ENCODE measurements around the gene RFX1. TPM values are rescaled to one million over a fixed set of nuclear protein-coding genes. Genes with fewer than 3 reads are reported as not detected.

Gene RFX1
- total RNA-seq, 1 donor from 2014 or later, result 19.9 TPM

DNA sequence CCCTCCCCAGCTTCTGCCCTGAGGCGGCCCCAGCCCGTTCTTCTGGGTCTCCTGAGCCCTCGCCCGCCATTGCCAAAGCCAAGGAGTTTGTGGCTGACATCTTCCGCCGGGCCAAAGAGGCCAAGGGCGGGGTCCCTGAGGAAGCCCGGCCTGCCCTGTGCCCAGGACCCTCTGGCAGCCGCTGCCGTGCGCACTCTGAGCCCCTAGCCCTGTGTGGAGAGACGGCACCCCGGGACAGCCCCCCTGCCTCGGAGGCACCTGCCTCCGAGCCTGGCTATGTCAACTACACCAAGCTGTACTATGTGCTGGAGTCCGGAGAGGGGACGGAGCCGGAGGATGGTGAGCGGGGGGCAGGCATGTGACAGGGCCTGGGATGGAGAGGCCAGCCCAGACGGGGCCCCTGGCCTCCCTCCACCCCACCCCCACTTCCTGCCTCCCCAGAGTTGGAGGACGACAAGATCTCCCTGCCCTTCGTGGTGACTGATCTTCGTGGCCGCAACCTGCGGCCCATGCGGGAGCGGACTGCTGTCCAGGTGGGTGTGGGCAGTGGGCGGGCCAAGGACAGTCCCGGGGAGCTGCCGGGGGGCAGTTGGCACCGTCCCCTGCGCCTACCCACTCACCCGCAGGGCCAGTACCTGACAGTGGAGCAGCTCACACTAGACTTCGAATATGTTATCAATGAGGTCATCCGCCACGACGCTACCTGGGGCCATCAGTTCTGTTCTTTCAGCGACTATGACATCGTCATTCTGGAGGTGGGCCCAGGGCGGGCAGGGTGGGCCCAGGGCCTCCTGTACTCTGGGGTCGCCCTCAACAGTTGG is 46.8 kb downstream of the RFX1 start:
- Mint-ChIP-seq H3K4me1 (peaks cover 5% of the 10 kb centered on the region), H3K36me3 (ENCODE audit: low read depth) (peaks cover 5% of the 10 kb centered on the region), H3K9me3 (no peaks in the 10 kb centered on the region), H3K4me3 (peak overlapping the region; percentile 51), H3K27ac (ENCODE audit: unreplicated experiment) (no peak overlapping the region), H3K27me3 (ENCODE audit: low read depth) (peaks cover 3% of the 10 kb centered on the region)
- TF ChIP-seq, protein P1, sequence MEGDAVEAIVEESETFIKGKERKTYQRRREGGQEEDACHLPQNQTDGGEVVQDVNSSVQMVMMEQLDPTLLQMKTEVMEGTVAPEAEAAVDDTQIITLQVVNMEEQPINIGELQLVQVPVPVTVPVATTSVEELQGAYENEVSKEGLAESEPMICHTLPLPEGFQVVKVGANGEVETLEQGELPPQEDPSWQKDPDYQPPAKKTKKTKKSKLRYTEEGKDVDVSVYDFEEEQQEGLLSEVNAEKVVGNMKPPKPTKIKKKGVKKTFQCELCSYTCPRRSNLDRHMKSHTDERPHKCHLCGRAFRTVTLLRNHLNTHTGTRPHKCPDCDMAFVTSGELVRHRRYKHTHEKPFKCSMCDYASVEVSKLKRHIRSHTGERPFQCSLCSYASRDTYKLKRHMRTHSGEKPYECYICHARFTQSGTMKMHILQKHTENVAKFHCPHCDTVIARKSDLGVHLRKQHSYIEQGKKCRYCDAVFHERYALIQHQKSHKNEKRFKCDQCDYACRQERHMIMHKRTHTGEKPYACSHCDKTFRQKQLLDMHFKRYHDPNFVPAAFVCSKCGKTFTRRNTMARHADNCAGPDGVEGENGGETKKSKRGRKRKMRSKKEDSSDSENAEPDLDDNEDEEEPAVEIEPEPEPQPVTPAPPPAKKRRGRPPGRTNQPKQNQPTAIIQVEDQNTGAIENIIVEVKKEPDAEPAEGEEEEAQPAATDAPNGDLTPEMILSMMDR (conservative IDR thresholded peaks at IDR 0.05), result no peak
- DNase-seq (ENCODE audit: low read depth, low spot score), result no peak

DNA sequence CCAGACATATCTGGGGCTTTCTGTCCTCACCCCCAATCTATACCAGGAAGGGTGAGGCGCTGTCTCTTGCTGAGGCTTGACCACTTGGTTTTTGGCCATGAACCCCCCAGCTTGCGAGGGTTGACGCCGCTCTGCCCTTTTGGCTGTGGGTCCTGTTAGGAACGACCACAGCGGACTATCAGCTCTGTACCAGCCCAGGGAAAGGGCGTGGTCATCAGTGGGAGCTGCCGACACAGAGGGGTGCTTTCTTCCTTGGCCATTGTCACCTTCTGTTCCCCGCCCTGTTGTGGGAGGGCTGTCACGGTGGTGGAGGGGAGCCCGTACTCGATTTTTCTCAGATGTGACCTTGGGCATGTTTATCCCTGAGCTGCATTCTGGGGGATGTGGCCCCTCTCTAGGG is 48.1 kb downstream of the RFX1 start:
- TF ChIP-seq, protein P1 (conservative IDR thresholded peaks at IDR 0.05), result no peak

DNA sequence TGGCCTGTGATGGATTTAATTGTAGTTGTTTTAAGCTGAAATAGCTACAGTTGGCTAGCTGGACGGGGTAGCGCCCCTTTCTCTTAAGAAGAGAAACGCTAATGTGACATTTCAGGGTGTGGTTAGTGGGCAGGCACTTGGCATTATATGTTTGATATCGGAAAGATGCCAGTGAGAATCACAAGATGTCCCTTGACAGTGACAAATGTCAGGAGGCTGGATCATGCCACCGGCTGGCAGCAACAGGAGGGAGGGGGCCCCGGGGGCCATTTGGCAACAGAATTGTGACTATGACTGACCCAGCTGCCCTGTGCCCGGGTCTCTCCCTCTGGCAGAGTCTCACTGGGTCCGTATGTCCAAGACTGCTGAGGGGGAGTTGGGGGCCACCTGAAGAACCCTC is 49.1 kb downstream of the RFX1 start:
- TF ChIP-seq, protein P1 (conservative IDR thresholded peaks at IDR 0.05), result no peak
- H3K27ac Mint-ChIP-seq (ENCODE audit: unreplicated experiment), result peak overlapping the region; percentile 84
- DNase-seq (ENCODE audit: low read depth, low spot score), result no peak
- H3K4me3 Mint-ChIP-seq, result peak overlapping the region; percentile 44
- H3K27me3 Mint-ChIP-seq (ENCODE audit: low read depth), result peaks cover 3% of the 10 kb centered on the region
- peaks cover 5% of the 10 kb centered on the region for H3K36me3 Mint-ChIP-seq (ENCODE audit: low read depth)
- peaks cover 15% of the 10 kb centered on the region for H3K4me1 Mint-ChIP-seq
- H3K9me3 Mint-ChIP-seq, result no peaks in the 10 kb centered on the region

More for the DNA sequence above, 48.1 kb downstream of the RFX1 start:
- H3K9me3 Mint-ChIP-seq, result no peaks in the 10 kb centered on the region
- peak overlapping the region; percentile 31 for H3K4me3 Mint-ChIP-seq
- H3K27me3 Mint-ChIP-seq (ENCODE audit: low read depth), result peaks cover 3% of the 10 kb centered on the region
- H3K36me3 Mint-ChIP-seq (ENCODE audit: low read depth), result peaks cover 5% of the 10 kb centered on the region
- peaks cover 10% of the 10 kb centered on the region for H3K4me1 Mint-ChIP-seq
- no peak for DNase-seq (ENCODE audit: low read depth, low spot score)
- peak overlapping the region; percentile 43 for H3K27ac Mint-ChIP-seq (ENCODE audit: unreplicated experiment)

DNA sequence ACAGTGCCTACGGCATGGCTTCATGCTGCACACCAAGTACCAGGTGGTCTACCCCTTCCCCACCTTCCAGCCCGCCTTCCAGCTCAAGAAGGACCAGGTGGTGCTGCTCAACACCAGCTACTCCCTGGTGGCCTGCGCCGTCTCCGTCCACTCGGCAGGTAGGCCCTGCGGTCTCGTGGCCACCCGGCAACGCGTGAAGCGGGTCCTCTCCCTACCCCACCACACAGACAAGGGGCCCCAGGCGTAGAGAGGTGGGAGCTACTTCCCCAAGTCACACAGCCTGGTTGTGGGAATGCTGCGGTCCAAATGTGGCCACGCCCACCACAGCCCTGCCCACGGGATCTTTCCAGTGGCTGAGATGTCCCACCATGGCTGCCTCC is 49.8 kb downstream of the RFX1 start:
- TF ChIP-seq, protein P1 (conservative IDR thresholded peaks at IDR 0.05), result no peak
- Mint-ChIP-seq H3K9me3 (no peaks in the 10 kb centered on the region), H3K27me3 (ENCODE audit: low read depth) (no peaks in the 10 kb centered on the region), H3K4me3 (no peak overlapping the region), H3K4me1 (peaks cover 17% of the 10 kb centered on the region), H3K27ac (ENCODE audit: unreplicated experiment) (no peak overlapping the region), H3K36me3 (ENCODE audit: low read depth) (peaks cover 1% of the 10 kb centered on the region)
- DNase-seq (ENCODE audit: low read depth, low spot score), result no peak

- H3K4me1 Mint-ChIP-seq, result peaks cover 15% of the 10 kb centered on the region
- no peaks in the 10 kb centered on the region for H3K36me3 Mint-ChIP-seq (ENCODE audit: low read depth)
- no peaks in the 10 kb centered on the region for H3K27me3 Mint-ChIP-seq (ENCODE audit: low read depth)
- no peak overlapping the region for H3K27ac Mint-ChIP-seq (ENCODE audit: unreplicated experiment)
- no peak overlapping the region for H3K4me3 Mint-ChIP-seq
- TF ChIP-seq, protein P1 (conservative IDR thresholded peaks at IDR 0.05), result no peak
- DNase-seq (ENCODE audit: low read depth, low spot score), result no peak
- H3K9me3 Mint-ChIP-seq, result no peaks in the 10 kb centered on the region
These were observed 50.3 kb downstream of the RFX1 start for GRCh38 chr19:13955662-13956364.

Data from neural crest cell (in vitro differentiated cells).